Measurements from ENCODE around the gene ADSS1. TPM values are rescaled to one million over a fixed set of nuclear protein-coding genes. Genes with fewer than 3 reads are reported as not detected.
"Not testable (repeated sequence)": the region's sequence is repeated elsewhere in the genome, so short reads cannot be mapped to it uniquely, and the experiment has no call there.

ADSS1 gene
- total RNA-seq, 1 donor from 2014 or later = 5.7 TPM

DNA sequence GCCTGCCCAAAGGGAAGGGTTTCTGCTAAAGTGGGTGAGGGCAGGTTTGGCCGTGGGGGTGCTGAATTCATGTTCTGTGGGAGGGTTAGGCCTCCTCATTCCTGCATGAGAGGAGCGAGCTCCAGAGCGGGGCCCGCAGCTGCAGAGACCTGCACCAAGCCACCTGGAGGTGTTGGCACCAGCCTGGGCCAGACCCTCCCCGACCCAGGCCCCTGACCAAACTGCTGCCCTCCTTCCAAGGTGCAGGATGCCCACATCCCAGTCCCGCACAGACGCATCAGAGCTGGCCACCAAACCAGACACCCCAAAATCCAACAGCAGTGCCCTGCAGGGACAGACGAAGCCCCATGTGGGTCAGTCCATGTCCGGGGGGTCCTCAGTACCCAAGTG lies 10.6 kb downstream of the ADSS1 start:
- no peak for ATAC-seq

DNA sequence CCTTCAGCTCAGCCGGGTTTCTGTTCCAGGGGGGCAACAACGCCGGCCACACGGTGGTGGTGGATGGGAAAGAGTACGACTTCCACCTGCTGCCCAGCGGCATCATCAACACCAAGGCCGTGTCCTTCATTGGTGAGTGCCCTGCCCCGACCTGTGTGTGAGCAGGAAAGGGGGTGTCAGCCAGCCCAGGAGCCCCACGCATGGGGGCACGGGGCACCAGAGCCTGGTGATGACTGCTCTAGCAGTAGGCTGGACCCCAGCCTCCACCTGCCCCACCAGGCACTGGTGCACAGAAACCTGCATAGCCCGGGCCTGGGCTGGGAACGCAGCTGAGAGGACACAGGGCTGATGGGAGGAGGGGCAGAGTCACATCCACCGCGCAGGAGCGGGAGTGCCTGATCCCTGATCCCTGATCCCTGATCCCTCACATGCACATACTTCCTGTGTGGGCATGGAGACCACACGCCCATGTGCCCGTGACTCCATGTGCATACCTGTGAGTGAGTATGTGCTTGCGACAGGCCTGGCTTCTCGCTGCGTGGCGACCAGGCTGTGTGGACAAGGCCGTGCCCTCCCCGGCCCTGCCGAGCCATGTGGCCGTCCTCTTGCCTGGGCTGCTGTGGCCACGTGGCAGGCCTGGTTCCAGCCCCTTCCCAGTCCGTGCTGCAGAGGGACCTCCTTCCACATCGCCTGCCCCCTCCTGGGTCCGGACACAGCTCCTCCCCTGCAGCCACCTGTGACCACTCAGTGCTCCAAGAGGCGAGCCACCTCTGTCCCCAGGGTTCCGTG lies 11.2 kb downstream of the ADSS1 start:
- ATAC-seq = no peak

DNA sequence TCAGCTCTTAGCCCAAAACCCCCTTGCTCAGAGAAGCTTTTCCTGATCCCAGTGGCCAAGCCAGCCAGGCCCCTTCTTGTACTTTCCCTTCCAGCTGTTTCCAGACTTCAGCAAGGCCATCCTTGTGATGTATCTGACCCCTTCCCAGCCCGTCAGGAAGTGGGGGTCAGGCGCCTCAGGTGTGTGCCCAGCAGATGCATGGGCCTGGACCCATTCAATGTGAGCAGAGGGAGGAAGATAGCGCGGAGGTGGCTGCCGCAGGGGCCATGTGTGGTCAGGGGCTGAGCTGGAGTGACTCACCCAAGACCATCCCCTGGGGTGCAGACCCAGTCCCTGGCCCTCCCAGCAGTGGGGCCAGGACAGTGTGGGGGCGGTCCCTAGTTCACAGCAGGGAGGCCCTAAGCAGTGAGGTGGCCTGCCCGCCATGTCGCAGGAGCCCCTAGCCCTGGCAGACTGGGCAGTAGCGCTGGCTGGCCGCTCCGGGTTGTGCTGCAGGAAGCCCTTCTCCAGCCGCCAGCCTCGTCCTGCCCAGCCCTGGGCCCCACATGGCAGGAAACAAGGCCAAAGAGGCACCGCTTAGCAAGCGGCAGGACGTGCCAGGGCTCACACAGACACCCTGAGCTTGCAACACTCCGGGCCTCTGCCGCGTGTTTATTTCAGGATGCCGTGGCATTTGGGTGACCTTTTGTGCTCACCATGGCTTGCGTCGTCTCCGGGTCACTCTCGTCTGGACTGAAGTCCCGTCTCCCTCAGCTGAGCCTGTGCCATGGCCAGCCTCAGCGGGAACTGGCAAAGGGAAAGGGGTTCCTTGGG lies 12.0 kb downstream of the ADSS1 start:
- peak; percentile 52 for ATAC-seq

DNA sequence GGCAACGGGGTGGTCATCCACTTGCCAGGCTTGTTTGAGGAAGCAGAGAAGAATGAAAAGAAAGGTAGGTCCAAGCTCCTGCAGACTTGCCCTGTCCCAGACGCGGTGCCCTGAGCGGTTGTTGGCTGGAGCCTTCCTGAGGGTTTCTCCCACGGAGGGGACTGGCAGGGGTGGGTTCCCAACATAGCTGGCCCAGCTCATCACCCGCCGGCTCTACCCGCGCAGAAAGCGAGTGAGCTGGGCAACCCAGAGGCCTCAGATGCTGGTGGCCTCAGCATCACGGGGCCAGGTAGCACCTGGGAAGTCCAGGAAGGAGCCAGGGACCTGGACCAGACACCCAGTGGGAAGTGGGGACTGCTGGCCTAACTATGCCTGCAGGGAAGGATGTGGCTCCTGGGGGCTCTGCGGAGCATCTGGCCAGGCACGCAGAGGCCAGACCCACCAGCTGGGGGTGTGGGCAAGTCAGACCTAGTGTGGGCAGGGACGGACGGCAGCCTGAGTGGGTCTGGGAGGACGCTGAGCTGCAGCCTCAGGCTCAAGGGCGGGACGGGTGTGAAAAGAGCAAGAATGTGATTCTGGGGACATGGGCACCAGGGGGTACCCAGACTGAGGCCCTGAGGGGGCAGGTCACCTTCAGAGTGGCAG lies 14.5 kb downstream of the ADSS1 start:
- ATAC-seq = no peak

DNA sequence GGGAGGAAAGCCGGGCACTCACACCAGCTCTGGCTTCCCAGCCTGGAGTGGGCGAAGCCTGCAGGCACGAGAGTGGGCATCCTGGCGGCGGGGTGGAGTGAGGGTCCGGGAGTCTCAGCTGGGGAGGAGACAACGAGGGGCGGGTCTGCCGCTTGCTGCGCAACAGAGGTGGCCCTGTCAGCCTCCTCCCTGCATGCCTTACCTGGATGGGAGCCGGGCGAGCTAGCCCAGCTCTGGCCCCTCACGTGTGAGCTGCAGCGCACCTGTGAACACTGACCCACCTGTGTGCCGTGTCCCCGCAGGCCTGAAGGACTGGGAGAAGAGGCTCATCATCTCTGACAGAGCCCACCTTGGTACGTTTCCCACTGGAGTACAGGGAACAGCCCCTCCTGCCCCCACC lies 15.0 kb downstream of the ADSS1 start:
- ATAC-seq = no peak

DNA sequence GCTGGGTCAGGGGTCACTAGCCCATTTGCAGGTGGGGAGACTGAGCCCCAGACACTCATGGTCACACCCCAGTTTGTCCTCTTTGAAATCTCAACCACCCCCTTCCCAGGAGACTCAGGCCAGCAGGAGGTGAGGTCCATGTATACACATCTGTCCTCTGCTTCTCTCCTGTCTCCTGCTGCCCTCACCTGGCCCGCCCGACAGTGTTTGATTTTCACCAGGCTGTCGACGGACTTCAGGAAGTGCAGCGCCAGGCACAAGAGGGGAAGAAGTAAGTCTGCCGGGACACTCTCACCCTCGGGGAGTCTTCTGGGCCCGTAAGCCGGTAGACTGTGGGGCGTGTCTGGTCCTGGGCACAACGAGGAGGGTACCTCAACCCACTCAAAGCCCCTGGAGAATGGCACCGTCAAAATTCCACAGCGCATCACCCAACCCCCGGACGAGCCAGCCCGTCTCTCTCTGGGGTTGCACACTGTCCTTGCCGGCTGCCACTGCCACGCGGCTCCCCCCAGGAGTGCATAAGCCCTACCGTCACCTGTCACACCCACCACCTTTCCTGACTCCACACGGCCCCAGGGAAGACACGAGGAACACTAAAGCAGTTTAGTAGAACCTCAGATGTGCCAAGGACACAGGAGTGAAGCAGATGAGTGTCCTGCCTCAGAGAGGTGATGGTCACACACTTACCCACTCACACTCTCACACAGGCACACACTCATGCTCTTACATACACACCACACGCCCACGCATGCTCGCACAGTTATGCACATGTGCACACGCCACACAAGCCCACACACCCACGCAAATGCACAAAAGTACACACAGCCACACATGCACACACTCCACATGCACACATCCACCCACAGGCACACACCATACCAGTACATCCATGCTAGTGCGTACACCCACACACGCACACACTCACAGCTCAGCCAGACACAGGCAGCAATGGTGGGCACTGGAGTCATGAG lies 15.8 kb downstream of the ADSS1 start:
- ATAC-seq = no peak

DNA sequence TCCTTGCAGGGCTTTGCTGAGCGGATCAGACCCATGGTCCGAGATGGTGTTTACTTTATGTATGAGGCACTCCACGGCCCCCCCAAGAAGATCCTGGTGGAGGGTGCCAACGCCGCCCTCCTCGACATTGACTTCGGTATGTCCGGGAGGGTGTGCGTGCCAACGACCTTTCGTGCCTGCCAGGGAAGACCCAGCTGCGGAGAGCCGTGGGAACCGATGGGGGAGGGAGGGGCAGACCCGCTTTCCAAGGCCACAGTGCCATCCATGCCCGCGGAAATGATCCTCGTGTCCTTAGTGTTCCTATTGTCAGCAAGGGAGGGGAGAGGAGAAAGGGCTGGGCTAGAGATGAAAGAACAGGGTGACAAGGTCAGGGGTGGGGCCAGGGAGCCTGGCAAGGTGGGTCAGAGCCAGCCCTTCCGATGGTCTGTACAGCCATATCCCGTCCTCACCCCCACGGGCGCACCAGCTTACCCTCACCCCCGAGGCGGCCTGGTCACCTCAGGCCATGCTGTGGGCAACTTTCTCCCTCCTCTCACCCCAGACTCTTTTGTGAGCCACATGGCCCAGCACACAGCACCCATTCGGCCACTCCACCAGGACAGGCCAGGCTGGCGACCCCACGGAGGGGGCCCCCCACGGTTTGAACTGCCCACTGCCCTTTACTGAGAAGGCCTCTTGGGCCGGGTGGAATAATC lies 17.2 kb downstream of the ADSS1 start:
- no peak for ATAC-seq

DNA sequence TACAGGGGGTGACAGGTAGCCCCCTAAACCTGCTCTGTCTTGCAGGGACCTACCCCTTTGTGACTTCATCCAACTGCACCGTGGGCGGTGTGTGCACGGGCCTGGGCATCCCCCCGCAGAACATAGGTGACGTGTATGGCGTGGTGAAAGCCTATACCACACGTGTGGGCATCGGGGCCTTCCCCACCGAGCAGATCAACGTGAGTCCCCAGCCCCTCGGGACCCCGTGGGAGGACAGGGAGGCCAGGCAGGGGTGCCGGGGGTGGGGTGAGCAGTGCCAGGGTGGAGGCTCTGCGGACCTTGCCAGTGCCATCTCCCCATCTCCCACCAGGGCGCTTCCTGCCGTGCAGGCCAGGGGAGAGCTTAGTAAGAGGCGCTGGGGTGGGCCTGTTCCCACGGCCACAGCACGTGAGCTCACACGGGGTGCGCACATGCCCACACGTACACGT lies 17.8 kb downstream of the ADSS1 start:
- ATAC-seq = no peak

DNA sequence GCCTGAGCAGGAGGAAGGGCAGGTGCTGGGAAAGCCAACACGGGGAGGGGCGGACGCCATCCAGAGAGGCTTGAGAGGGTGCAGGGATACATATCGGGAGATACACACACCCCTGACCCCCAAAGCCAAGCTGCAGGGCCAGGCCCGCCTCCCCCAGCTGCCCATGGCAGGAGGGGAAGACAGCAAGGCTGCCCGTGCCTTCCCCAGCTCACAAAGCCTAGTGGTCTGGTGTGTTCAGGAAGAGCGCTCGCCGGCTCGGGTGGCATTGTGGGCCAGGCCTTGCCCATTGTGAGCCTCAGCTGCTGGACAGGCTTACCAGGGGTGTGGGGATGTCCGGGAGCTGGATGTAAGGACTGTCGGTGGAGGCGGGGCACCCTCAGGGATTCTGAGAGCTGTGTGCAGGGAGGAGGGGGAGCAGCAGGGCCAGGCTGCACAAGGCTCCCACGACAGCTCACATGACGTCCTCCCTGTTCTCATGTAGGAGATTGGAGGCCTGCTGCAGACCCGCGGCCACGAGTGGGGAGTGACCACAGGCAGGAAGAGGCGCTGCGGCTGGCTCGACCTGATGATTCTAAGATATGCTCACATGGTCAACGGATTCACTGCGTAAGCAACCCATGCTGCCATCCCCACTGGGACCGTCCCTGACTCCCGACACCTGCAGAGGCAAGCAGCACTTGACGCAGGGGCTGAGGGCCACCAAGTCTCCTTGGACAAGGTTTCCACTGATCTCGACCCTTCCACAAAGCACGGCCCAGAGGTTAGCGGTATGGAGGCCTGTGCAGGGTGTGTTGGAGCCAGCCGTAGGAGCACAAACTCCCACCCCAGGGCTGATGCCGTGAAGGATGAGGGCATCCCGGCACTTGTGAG lies 18.8 kb downstream of the ADSS1 start:
- no peak for ATAC-seq

DNA sequence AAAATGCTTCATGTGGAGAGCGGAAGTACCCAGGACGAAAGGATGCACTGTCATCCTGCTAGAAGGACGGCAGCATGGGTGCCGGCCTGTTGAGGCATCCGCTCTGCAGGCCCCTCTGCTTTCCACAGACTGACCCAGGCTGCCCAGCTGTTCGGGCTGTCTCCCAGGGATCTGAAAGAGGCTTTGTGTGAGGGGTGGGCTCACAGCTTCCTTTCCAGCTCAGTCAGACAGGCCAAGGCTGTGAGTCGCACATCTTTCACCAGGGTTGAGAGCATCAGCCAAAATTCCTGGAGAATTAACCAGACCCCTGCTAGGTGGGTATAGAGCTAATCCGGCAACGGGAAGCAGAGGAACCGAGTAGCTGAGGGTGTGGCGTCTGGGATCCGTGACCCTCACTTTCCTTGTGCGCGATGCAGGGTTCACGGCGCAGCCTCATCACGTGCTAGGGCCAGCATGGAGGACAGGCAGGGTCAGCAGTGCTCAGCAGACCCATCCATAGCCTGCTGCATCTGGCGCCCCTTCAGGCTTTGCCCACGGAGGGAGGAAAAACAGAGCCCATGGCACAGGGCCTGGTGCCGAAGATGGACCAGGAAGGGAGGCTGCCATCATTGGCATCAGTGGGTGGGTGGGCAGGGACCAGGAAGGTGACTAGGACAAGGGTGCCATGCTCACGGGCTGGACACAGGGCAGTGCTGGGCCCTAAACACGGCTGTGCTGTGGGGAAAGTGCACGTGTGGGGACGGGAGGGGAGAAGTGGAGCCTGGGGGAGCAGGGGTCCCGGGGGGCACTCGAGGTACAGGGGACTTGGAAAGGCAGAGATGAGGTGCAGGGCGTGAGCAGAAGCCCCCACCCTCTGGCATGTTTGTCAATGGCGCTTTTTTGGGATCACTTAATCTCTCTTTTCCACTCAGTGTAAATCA lies 19.7 kb downstream of the ADSS1 start:
- no peak for ATAC-seq

DNA sequence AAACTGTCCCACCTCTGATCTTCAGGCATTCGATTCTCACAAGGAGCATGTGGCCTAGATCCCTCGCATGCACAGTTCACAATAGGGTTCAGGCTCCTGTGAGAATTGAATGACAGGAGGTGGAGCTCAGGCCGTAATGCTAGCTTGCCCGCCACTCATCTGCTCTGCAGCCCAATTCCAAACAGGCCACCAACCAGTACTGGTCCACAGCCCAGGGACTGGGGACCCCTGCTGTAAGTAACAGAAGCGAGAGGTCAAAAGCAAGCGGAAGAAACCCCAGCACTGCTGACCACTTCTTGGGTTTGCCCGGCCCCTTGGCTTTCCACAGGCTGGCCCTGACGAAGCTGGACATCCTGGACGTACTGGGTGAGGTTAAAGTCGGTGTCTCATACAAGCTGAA lies 20.5 kb downstream of the ADSS1 start:
- ATAC-seq = no peak

DNA sequence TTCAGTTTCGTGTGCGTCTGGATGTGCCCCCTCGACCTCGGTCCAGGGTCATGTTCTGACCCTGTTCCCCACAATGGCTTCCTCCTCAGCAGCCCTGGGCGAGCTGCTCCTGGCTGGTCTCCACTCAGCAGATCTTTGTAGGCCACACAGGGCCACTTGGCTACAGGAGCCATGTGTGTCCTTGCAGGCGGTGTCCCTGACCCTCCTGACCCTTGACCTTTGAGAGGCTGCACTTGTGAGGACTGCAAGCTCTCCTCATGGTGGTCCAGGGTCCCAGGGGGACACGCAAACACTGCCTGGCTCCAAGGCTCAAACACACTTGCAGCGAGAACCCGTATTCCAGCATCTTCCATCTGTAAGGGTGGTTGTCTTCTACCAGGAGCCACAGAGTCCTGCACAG lies 21.4 kb downstream of the ADSS1 start:
- ATAC-seq = no peak

DNA sequence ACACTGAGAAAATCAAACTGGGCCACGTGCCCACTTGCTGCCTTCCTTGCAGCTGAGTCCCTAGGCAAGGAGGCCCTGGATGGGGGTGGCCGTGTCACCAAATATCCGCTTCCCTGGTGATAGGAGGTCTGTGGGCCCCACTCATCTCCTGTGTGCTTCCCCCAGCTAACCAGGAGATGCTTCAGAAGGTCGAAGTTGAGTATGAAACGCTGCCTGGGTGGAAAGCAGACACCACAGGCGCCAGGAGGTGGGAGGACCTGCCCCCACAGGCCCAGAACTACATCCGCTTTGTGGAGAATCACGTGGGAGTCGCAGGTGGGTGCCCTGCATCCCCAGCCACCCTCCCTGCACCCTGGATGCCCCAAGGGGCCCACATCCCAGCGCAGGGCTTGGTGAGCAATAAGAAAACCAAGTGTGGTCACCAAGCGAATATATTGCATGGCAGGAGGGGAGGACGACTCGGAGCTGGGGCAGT lies 22.1 kb downstream of the ADSS1 start:
- no peak for ATAC-seq

DNA sequence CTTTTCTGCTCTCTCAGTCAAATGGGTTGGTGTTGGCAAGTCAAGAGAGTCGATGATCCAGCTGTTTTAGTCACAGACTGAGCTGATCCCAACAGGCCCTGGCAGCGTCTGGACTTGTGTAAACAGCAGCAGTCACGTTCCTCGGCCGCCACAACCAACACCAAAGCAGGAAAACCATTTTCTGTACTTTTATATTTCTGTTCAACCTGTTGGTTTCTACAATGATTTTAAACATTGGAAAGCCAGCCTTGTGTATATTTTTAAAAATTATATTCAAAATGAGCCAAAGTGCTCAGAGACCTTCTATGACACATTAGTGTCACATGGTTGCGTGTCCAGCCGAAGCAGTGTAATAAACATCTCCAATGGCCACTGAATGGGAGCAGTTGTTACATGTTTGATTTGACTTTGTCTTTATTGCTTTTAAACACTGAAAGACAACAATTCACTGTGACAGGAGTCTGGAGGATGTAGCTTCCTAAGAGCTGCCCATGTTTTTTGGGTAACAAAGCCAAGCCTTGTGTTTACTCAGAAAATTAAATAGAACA lies 23.0 kb downstream of the ADSS1 start:
- ATAC-seq = peak; percentile 49

DNA sequence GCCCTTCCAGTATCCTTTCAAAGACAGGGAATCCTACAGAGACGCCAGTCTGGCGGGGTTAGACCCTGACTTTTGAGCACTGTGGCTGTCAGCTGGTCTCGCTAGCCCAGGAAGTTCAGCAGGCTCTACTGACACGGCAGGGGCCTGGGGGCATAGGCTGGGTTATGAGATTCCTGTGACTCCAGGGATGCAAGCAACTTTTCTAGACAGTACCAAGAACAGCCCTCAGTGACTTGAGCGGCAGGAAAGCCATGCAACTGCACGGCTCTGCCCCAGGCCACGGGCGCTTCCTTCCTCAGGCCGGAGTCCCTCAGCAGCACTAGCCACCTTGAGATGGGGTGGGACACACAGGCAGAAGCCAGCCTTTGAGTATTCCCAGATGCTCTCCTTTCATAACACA lies 23.8 kb downstream of the ADSS1 start:
- no peak for ATAC-seq

DNA sequence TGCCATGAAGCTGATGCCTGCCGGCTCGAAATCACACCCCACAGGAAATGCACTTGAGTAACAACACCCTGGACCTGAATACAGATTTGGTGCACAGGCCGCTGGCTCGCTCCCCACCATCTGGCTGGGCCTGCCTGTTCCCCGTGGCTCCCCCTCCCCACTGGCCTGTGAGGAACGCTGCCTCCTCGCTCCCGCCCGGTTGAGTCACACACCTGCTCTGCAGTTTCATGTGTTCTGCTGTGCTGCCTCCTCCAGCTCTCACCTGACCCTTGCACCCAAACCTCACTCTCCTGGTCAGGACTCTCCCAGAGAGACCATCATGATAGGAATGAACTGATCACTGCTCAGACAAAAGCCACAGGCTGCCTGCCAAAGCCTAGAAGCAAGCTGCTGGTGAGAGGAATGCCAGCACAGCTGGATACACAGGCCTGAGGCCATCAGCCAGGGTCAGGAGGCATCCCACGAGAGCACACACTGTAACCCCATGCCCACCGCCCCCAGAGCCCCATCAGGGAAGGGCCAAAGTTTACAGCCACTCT lies 25.2 kb downstream of the ADSS1 start:
- peak; percentile 7 for ATAC-seq

DNA sequence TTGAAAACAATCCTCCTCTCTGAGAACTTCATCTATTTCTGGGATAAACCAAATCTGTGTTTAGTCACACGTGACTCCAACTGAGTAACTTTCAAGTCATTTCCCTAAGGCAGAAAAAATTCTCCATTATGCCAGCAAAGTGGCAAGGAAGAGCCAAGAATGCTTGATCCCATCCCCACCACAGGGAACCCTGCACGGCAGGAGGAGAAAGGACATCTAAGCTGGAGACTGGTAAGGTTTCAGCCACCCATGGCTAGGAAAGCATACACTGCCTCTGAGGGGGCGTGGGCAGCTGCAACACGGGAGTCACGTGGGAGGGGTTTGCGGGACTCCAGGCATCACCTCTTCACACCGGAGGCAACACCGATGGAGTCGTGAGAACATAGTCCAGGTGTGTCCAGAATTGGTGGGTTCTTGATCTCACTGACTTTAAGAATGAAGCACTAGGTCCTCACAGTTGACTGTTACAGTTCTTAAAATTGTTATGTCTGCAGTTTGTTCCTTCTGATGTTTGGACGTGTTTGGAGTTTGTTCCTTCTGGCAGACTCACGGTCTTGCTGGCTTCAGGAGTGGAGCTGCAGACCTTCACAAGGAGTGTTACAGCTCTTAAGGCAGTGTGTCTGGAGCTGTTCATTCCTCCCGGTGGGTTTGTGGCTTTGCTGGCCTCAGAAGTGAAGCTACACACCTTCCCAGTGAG lies 26.2 kb downstream of the ADSS1 start:
- ATAC-seq = no peak

DNA sequence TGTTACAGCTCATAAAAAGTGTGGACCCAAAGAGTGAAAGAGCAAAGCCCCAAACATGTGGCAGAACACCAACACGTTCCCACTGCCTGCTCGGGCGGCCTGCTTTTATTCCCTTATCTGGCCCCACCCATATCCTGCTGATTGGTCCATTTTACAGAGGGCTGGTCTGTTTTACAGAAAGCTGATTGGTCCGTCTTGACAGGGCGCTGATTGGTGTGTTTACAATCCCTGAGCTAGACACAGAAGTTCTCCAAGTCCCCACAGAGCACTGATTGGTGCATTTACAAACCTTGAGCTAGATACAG lies 26.7 kb downstream of the ADSS1 start:
- ATAC-seq = not testable (repeated sequence)
